Suprapubic skin (tissue), 4 donors: ENCODE results near the gene SVIL. TPM values are rescaled to one million over a fixed set of nuclear protein-coding genes. Genes with fewer than 3 reads are reported as not detected.
"Not testable (repeated sequence)": the region's sequence is repeated elsewhere in the genome, so short reads cannot be mapped to it uniquely, and the experiment has no call there.

Source experiments
- DNase-seq, 2 donors: peaks; one replicate each; pipeline ENCODE4 v3.0.0-alpha.2; 2019; ENCODE audit warnings: low spot score in 2 of 2
- H3K27ac ChIP-seq: fragments of 200-600 bp; sonication (generic); one replicate; pipeline ENCODE4 v1.5.1; 2019
- H3K27me3 ChIP-seq: fragments of 200-600 bp; sonication (generic); one replicate; pipeline ENCODE4 v1.5.1; 2019
- H3K36me3 ChIP-seq: fragments of 200-600 bp; sonication (generic); one replicate; pipeline ENCODE4 v1.5.1; 2019
- H3K4me1 ChIP-seq: fragments of 200-600 bp; sonication (generic); one replicate; pipeline ENCODE4 v1.5.1; 2019
- H3K4me3 ChIP-seq: fragments of 200-600 bp; sonication (generic); one replicate; pipeline ENCODE4 v1.5.1; 2019; ENCODE audit warnings: mild to moderate bottlenecking
- H3K9me3 ChIP-seq: fragments of 200-600 bp; sonication (generic); one replicate; pipeline ENCODE4 v1.5.1; 2019
- CTCF ChIP-seq, 2 donors: fragments of 200-600 bp in 1 of 2; fragments of 450-650 bp in 1 of 2; sonication (generic) in 1 of 2; IDR thresholded peaks; one replicate each; pipeline ENCODE4 v1.5.1; 2016 to 2019; ENCODE audit warnings: antibody characterized with exemption in 2 of 2, mild to moderate bottlenecking in 1 of 2, moderate library complexity in 1 of 2
- EP300 ChIP-seq: sonication (generic); formaldehyde crosslinking; IDR thresholded peaks from one replicate; pipeline ENCODE4 v1.6.1; 2017; ENCODE audit warnings: antibody characterized with exemption
- POLR2A ChIP-seq, 2 donors: fragments of 450-650 bp; IDR thresholded peaks; one replicate each; pipeline ENCODE4 v1.6.1; 2017; ENCODE audit warnings: antibody characterized with exemption in 2 of 2, mild to moderate bottlenecking in 2 of 2, moderate library complexity in 2 of 2
- POLR2AphosphoS5 ChIP-seq, 3 donors: sonication (generic); formaldehyde crosslinking; IDR thresholded peaks; one replicate each; pipeline ENCODE4 v1.6.1; 2017; ENCODE audit warnings: antibody characterized with exemption in 3 of 3
- whole genome bisulfite sequencing: methylation state at CpG from one replicate; pipeline ENCODE4 v1.1.5; 2018; 5-methylcytosine and 5-hydroxymethylcytosine counted together
- total RNA-seq, 4 donors: library from RNA; depleted of rRNA; stranded (reverse); fragments of >200 nt; gene quantifications; one replicate each; pipeline ENCODE4 v1.1.0, GENCODE V29; 2016

Gene SVIL
- total RNA-seq, 4 donors from 2014 or later: 52.9 to 129 (median 72.1) TPM

DNA sequence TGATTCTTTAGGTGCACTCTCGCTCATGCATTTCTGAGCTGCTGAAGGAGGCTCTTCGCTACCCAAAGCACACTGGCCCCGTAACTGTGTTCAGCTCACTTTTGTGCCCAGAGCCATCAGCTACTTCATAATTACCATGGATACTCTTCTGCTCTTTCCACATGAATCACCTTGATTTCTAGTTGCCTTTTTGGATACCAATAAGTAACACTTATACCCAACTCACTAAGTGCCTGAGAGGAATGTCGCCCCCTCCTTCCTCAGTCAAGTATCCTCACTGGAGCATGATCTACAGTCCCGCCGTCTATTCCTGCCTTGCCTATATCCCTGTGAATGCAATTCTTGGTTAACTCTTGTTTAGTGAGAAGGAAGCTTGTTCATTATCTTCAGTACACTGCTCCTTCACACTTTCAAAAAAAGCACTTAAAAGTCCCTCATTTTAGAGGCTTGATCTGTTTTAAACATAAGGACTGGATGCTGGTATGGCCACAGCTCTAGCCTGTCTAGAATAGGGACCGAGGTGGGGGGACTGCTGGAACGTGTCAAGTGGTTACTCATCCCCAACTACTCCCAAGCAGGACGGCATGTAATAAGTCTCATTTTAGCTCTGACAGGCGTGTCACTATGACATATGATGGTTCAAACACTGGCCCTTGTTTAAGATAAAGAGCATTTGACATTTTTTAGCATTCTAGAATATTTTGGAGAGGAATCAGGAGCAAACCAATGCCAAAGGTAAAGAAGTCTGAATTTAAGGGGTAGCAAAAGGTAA lies 23.7 kb downstream of the SVIL start:
- Histone ChIP-seq H3K36me3 (no peaks in the 10 kb centered on the region), H3K27me3 (no peaks in the 10 kb centered on the region), H3K4me3 (no peak overlapping the region), H3K27ac (no peak overlapping the region), H3K9me3 (no peaks in the 10 kb centered on the region), H3K4me1 (peaks cover 30% of the 10 kb centered on the region)
- TF ChIP-seq CTCF (IDR thresholded peaks at IDR 0.05) (no peak), POLR2AphosphoS5 (IDR thresholded peaks at IDR 0.05) (no peak), EP300 (no peak), POLR2A (IDR thresholded peaks at IDR 0.05) (no peak)
- 75% methylated on average over 10 of the region's 10 CpGs for WGBS
- no peak for DNase-seq

DNA sequence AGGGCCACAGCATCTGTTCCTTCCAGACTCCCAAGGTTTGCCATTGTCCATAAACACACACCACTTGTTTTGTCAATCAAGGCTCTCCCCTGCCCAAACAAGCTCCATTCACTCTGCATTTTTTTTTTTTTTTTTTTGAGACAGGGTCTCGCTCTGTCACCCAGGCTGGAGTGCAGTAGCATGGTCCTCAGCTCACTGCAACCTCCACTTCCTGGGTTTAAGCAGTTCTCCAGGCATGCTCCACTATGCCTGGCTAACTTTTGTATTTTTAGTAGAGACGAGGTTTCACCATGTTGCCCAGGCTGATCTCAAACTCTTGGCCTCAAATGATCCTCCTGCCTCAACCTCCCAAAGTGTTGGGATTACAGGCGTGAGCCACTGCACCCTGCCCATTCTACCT lies 24.4 kb downstream of the SVIL start:
- 97% methylated on average over 3 of the region's 3 CpGs for WGBS
- H3K9me3 ChIP-seq, H3K4me3 ChIP-seq, H3K27ac ChIP-seq, DNase-seq, H3K27me3 ChIP-seq, H3K36me3 ChIP-seq: not testable (repeated sequence)
- peaks cover 30% of the 10 kb centered on the region for H3K4me1 ChIP-seq

DNA sequence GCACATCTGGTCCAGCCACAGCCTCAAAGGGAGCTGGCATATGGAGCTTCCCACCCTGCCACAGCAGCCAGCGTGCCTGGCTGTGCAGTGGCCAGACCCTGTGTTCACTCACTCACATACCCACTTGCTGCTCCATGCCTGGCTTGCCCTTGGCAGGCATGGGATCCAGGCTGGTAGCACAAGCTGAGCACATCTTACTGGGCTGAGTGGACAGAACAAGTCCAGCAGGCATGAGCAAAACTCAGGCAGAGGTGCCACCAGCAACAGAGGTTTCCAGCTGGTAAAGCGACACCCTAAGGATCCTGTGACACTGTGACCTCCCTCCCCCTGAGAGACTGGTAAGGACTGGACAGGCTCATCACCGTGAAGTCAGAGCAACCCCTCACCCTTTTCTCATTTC lies 25.1 kb downstream of the SVIL start:
- Histone ChIP-seq H3K4me3 (no peak overlapping the region), H3K4me1 (peaks cover 30% of the 10 kb centered on the region), H3K27me3 (no peaks in the 10 kb centered on the region), H3K9me3 (no peaks in the 10 kb centered on the region), H3K36me3 (no peaks in the 10 kb centered on the region), H3K27ac (no peak overlapping the region)
- 81% methylated on average over 2 of the region's 3 CpGs for WGBS
- peak in 1 of 2 donors; percentile 64 for DNase-seq
- TF ChIP-seq EP300 (no peak), POLR2A (IDR thresholded peaks at IDR 0.05) (no peak), CTCF (IDR thresholded peaks at IDR 0.05) (no peak), POLR2AphosphoS5 (IDR thresholded peaks at IDR 0.05) (no peak)

GRCh38 chr10:29608476-29609301 lies 26.1 kb downstream of the SVIL start:
- H3K27me3 ChIP-seq: no peaks in the 10 kb centered on the region
- TF ChIP-seq POLR2A (IDR thresholded peaks at IDR 0.05): no peak
- TF ChIP-seq POLR2AphosphoS5 (IDR thresholded peaks at IDR 0.05): no peak
- TF ChIP-seq EP300: no peak
- TF ChIP-seq CTCF (IDR thresholded peaks at IDR 0.05): no peak
- H3K4me3 ChIP-seq: no peak overlapping the region
- H3K27ac ChIP-seq: no peak overlapping the region
- WGBS: 100% methylated on average over 2 of the region's 11 CpGs
- H3K4me1 ChIP-seq: peaks cover 30% of the 10 kb centered on the region
- no peaks in the 10 kb centered on the region for H3K36me3 ChIP-seq
- peak in 1 of 2 donors; percentile 52 for DNase-seq
- no peaks in the 10 kb centered on the region for H3K9me3 ChIP-seq

DNA sequence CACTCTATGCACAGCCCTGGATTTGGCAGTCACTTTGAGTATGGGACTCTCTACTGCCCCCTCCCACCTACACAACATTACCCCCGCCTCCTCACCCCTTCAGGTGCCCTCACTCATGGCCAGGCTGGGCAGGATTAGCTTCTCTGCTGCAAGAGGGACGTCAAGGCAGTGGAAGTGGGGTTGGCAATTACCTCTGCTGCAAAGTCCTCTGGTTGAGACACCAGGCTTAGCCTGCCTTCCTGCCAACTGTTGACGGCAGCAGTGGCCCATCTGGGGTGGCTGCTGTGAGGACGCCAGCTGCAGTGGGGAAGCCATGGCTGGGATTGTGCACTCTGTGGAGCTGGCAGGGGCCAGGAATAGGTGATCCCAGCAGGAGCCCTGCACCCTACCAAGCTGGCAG lies 26.7 kb downstream of the SVIL start:
- WGBS: 35% methylated on average over 2 of the region's 4 CpGs
- H3K36me3 ChIP-seq: no peaks in the 10 kb centered on the region
- H3K27ac ChIP-seq: no peak overlapping the region
- no peaks in the 10 kb centered on the region for H3K9me3 ChIP-seq
- H3K4me1 ChIP-seq: peaks cover 36% of the 10 kb centered on the region
- peak in 1 of 2 donors; percentile 77 for DNase-seq
- no peaks in the 10 kb centered on the region for H3K27me3 ChIP-seq
- no peak for TF ChIP-seq POLR2A (IDR thresholded peaks at IDR 0.05)
- no peak for TF ChIP-seq CTCF (IDR thresholded peaks at IDR 0.05)
- TF ChIP-seq POLR2AphosphoS5 (IDR thresholded peaks at IDR 0.05): no peak
- TF ChIP-seq EP300: no peak
- no peak overlapping the region for H3K4me3 ChIP-seq
